ENCODE data around the gene CPT1A. TPM values are rescaled to one million over a fixed set of nuclear protein-coding genes. Genes with fewer than 3 reads are reported as not detected.

CPT1A gene
- total and polyA plus RNA-seq, 10 of the 15 experiments (the other 5 are each of a cell fraction or from before 2014, with no cell fraction given): 1.1 to 17.5 (median 6.0) TPM

DNA sequence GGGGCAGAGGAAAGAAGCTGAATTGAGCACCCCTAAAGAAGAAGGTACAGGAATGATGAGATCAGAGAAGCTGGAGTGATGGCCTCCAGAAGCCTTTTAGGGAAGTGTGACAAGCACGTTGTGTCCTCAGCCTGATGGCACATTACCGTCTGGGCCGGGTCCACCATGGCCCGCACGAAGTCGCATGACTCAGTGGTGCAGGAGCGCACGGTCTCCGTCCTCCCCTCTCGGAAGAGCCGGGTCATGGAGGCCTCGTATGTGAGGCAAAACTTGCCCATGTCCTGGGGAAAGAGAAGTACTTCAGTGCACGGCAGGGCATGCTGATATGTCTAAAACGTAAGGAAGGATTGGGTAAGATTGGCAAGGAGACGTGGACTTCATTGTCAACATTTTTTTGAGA lies 79.2 kb downstream of the CPT1A start:
- no TSS peak for BruUV-seq (replicated peaks)
- no peaks in the 10 kb centered on the region for H3K79me2 ChIP-seq (ENCODE audit: control insufficient read depth, insufficient read depth, low read length)
- H3K27ac ChIP-seq (ENCODE audit: control insufficient read depth, insufficient read depth): no peak overlapping the region
- in situ Hi-C loops (cut with MboI): no loop called here
- H3K4me1 ChIP-seq (ENCODE audit: control insufficient read depth, insufficient read depth, low read length): peaks cover 5% of the 10 kb centered on the region; the same call in 1 of the 2 replicates
- ChIA-PET SMC1A (ENCODE audit: uncharacterized antibody, unreplicated experiment) (no interaction called here), POLR2A (no interaction called here), CTCF (no interaction called here), RAD21 (ENCODE audit: unreplicated experiment) (no interaction called here)
- ATAC-seq (no peak), DNase-seq (ENCODE audit: low read depth, low spot score) (no peak), FAIRE-seq (no peak)
- no peaks in the 10 kb centered on the region for H4K20me1 ChIP-seq (ENCODE audit: control insufficient read depth, insufficient read depth)
- no peak overlapping the region for H2AFZ ChIP-seq (ENCODE audit: control insufficient read depth, low read depth, low read length)
- TF ChIP-seq RAD51 (IDR thresholded peaks at IDR 0.05) (no peak), CHD4 (IDR thresholded peaks at IDR 0.05) (no peak), POLR2A (IDR thresholded peaks at IDR 0.05; ENCODE audit: low read depth, low read length) (no peak), FOXM1 (IDR thresholded peaks at IDR 0.05; ENCODE audit: low read depth, low read length) (no peak), TCF3 (IDR thresholded peaks at IDR 0.05; ENCODE audit: borderline replicate concordance, insufficient read depth, low read depth, low read length) (no peak), SUZ12 (IDR thresholded peaks at IDR 0.05; ENCODE audit: unreplicated experiment) (no peak), HDAC6 (IDR thresholded peaks at IDR 0.05; ENCODE audit: unreplicated experiment) (no peak), EP300 (IDR thresholded peaks at IDR 0.05; ENCODE audit: borderline replicate concordance in 1 of 2, control insufficient read depth in 1 of 2, low read depth in 2 of 2, low read length in 2 of 2) (no peak), CEBPB (IDR thresholded peaks at IDR 0.05; ENCODE audit: borderline replicate concordance in 1 of 2, low read depth in 2 of 2, low read length in 2 of 2) (no peak), NRF1 (conservative IDR thresholded peaks at IDR 0.05; ENCODE audit: low read depth, low read length) (no peak), NR2C1 (IDR thresholded peaks at IDR 0.05) (no peak), TAF1 (IDR thresholded peaks at IDR 0.05; ENCODE audit: borderline replicate concordance, low read depth, low read length) (no peak)
- TF ChIP-seq, protein P1, sequence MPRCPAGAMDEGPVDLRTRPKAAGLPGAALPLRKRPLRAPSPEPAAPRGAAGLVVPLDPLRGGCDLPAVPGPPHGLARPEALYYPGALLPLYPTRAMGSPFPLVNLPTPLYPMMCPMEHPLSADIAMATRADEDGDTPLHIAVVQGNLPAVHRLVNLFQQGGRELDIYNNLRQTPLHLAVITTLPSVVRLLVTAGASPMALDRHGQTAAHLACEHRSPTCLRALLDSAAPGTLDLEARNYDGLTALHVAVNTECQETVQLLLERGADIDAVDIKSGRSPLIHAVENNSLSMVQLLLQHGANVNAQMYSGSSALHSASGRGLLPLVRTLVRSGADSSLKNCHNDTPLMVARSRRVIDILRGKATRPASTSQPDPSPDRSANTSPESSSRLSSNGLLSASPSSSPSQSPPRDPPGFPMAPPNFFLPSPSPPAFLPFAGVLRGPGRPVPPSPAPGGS (IDR thresholded peaks at IDR 0.05; ENCODE audit: borderline replicate concordance, insufficient read depth, low read depth, low read length, poor library complexity, severe bottlenecking): no peak
- TF ChIP-seq, protein P2, sequence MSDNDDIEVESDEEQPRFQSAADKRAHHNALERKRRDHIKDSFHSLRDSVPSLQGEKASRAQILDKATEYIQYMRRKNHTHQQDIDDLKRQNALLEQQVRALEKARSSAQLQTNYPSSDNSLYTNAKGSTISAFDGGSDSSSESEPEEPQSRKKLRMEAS (IDR thresholded peaks at IDR 0.05; ENCODE audit: low read depth, low read length): no peak
- TF ChIP-seq, protein P3, sequence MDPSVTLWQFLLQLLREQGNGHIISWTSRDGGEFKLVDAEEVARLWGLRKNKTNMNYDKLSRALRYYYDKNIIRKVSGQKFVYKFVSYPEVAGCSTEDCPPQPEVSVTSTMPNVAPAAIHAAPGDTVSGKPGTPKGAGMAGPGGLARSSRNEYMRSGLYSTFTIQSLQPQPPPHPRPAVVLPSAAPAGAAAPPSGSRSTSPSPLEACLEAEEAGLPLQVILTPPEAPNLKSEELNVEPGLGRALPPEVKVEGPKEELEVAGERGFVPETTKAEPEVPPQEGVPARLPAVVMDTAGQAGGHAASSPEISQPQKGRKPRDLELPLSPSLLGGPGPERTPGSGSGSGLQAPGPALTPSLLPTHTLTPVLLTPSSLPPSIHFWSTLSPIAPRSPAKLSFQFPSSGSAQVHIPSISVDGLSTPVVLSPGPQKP (IDR thresholded peaks at IDR 0.05; ENCODE audit: low read depth, low read length): no peak
- H3K4me3 ChIP-seq: no peak overlapping the region
- no peaks in the 10 kb centered on the region for H3K27me3 ChIP-seq (replicated peaks in 1 of 2; ENCODE audit: control insufficient read depth in 2 of 2, insufficient read depth in 2 of 2, low read length in 1 of 2)
- H3K4me2 ChIP-seq (ENCODE audit: control insufficient read depth, insufficient read depth): no peak overlapping the region
- WGBS (ENCODE audit: insufficient coverage, insufficient replicate concordance, low lambda C conversion rate, missing lambda C conversion rate): 85% methylated on average over 14 of the region's 15 CpGs
- peaks cover 0 to 3% of the 10 kb centered on the region in 2 experiments; a peak in 2 of 4 replicates for H3K36me3 ChIP-seq (ENCODE audit: control insufficient read depth in 2 of 2, insufficient read depth in 2 of 2, low read length in 1 of 2)
- intact Hi-C loops (cut with micrococcal nuclease; ENCODE audit: unreplicated experiment): no loop called here
- H3K9me3 ChIP-seq (replicated peaks; ENCODE audit: control insufficient read depth, insufficient read depth, low read length): no peaks in the 10 kb centered on the region
- no peak overlapping the region for H3K9ac ChIP-seq (ENCODE audit: control insufficient read depth, insufficient read depth, low read length)
